HepG2 (cell line): ENCODE measurements around the gene RBCK1. TPM values are rescaled to one million over a fixed set of nuclear protein-coding genes. Genes with fewer than 3 reads are reported as not detected.

Experiments used
- BRD4 ChIP-seq: sonication (generic); formaldehyde crosslinking; IDR thresholded peaks from 2 replicates; pipeline ENCODE4 v1.4.0; 2020; ENCODE audit warnings: missing genetic modification reagents
- CBX2 ChIP-seq, 2 experiments: fragments of 200-600 bp in 1 of 2; sonication (generic); formaldehyde crosslinking in 1 of 2; IDR thresholded peaks; 2 replicates each; pipeline versions ENCODE4 v1.7.0 to v1.8.1; 2018 to 2022; ENCODE audit warnings: low read depth in 2 of 2, low read length in 1 of 2, mild to moderate bottlenecking in 1 of 2, missing genetic modification reagents in 1 of 2
- CBX5 ChIP-seq: sonication (generic); formaldehyde crosslinking; IDR thresholded peaks from 2 replicates; pipeline ENCODE4 v1.4.0; 2020; ENCODE audit warnings: missing genetic modification reagents, borderline replicate concordance
- HNF4G ChIP-seq, 2 experiments: sonication (generic) in 1 of 2; formaldehyde crosslinking in 1 of 2; IDR thresholded peaks; 2 replicates each; pipeline versions ENCODE4 v1.4.0 to v1.6.1; 2011 to 2020; ENCODE audit warnings: borderline replicate concordance in 2 of 2, low read depth in 2 of 2, mild to moderate bottlenecking in 2 of 2, low read length in 1 of 2, missing genetic modification reagents in 1 of 2, moderate library complexity in 1 of 2
- KLF16 ChIP-seq, 2 experiments: sonication (generic) in 1 of 2; formaldehyde crosslinking in 1 of 2; IDR thresholded peaks; 2 replicates each; pipeline versions ENCODE4 v1.6.1 to v1.8.0; 2016 to 2023; ENCODE audit warnings: missing genetic modification reagents in 2 of 2, missing compliant biosample characterization in 1 of 2
- NBN ChIP-seq: fragments of 450-650 bp; conservative IDR thresholded peaks from 2 replicates; pipeline ENCODE4 v1.6.1; 2017
- RCOR2 ChIP-seq: IDR thresholded peaks from 2 replicates; pipeline ENCODE4 v1.6.1; 2016; ENCODE audit warnings: missing biosample characterization, missing genetic modification reagents
- REPIN1 ChIP-seq: sonication (generic); formaldehyde crosslinking; IDR thresholded peaks from 2 replicates; pipeline ENCODE4 v1.8.0; 2022; ENCODE audit warnings: missing genetic modification reagents, low read depth, mild to moderate bottlenecking, borderline replicate concordance
- ZNF737 ChIP-seq: sonication (generic); formaldehyde crosslinking; IDR thresholded peaks from 2 replicates; pipeline ENCODE4 v1.5.0; 2020; ENCODE audit warnings: missing genetic modification reagents, mild to moderate bottlenecking, borderline replicate concordance
- ZNF746 ChIP-seq: sonication (generic); formaldehyde crosslinking; IDR thresholded peaks from 2 replicates; pipeline ENCODE4 v1.8.0; 2022; ENCODE audit warnings: mild to moderate bottlenecking, missing genetic modification reagents
- polyA plus RNA-seq, 8 experiments: library from polyadenylated mRNA; depleted of rRNA in 3 of 8; stranded (reverse) in 7 of 8; unstranded in 1 of 8; fragments of >200 nt; fragmentation: Illumina TruSeq in 4 of 8; extraction: Trizol in 4 of 8; gene quantifications; 2 replicates each; pipeline versions ENCODE4 v1.2.1 to v1.2.3, GENCODE V29; 2011 to 2016; ENCODE audit warnings: low read depth in 4 of 8, missing spikeins in 1 of 8, mixed read lengths in 1 of 8; ENCODE audit not compliant: insufficient read depth in 1 of 8
- total RNA-seq, 5 experiments: library from RNA; depleted of rRNA; stranded (reverse); fragments of >200 nt; fragmentation: Illumina TruSeq; extraction: Trizol; gene quantifications; 2 replicates each; pipeline ENCODE4 v1.2.3, GENCODE V29; 2016; ENCODE audit warnings: low read depth in 1 of 5
- TF ChIP-seq, protein P1 (sequence below): sonication (generic); formaldehyde crosslinking; IDR thresholded peaks from 2 replicates; pipeline ENCODE4 v1.4.0; 2020; ENCODE audit warnings: mild to moderate bottlenecking, missing genetic modification reagents
- TF ChIP-seq, protein P2 (sequence below): IDR thresholded peaks from 2 replicates; pipeline ENCODE4 v1.6.1; 2016

RBCK1 gene
- total and polyA plus RNA-seq, 2 of the 13 experiments (the other 11 are each of a cell fraction or from before 2014, with no cell fraction given): 149 to 215 TPM

DNA sequence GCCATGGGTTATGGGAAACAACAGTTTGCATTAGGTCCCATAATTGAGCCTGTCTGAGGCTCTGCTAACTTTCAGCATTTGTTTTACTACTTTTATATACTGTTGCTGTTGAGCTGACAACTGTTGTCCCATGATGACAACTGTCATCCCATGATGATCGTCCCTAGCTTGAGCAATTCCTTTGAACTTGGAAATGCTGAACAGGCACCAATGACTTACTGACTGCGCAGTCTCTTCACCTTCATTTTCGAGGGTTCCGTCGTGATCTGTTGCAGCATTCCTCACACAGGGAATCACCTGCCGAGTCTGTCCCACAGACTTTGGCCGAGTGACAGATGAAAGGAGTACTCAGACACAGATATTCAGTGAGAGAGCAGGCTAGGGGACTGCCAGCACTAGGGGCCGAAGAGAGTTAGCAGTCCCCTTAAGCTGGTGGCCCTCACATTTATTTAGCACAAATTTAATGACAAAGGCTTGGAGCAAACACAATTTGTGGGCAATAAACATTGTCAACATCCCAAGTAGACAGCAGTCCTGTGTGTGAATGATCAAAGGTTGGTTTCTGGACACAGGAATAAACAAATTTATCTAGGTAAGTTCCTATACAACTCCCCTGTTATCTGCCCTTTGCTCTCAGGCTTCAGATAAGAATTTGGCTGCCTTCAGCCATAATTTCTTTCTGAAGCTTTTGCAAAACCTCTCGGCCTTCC is 64.2 kb downstream of the RBCK1 start (continued):
- no peak for TF ChIP-seq NBN
- TF ChIP-seq REPIN1 (CRISPR knock-in tag): peak; percentile 40; the same call in 1 of the 2 replicates
- TF ChIP-seq HNF4G (IDR thresholded peaks at IDR 0.05; ENCODE audit: borderline replicate concordance, low read depth, low read length): peak; percentile 76
- TF ChIP-seq HNF4G (CRISPR knock-in tag; IDR thresholded peaks at IDR 0.05; ENCODE audit: borderline replicate concordance, low read depth): no peak
- TF ChIP-seq, protein P1, sequence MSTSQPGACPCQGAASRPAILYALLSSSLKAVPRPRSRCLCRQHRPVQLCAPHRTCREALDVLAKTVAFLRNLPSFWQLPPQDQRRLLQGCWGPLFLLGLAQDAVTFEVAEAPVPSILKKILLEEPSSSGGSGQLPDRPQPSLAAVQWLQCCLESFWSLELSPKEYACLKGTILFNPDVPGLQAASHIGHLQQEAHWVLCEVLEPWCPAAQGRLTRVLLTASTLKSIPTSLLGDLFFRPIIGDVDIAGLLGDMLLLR (CRISPR knock-in tag): no peak
- TF ChIP-seq ZNF746 (CRISPR knock-in tag): peak; percentile 34; the same call in 1 of the 2 replicates
- TF ChIP-seq, protein P2, sequence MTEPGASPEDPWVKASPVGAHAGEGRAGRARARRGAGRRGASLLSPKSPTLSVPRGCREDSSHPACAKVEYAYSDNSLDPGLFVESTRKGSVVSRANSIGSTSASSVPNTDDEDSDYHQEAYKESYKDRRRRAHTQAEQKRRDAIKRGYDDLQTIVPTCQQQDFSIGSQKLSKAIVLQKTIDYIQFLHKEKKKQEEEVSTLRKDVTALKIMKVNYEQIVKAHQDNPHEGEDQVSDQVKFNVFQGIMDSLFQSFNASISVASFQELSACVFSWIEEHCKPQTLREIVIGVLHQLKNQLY: peak; percentile 53; the same call in 1 of the 2 replicates
- peak; percentile 51; the same call in 1 of the 2 replicates for TF ChIP-seq RCOR2 (CRISPR knock-in tag)
- TF ChIP-seq ZNF737 (CRISPR knock-in tag): peak; percentile 91; the same call in 1 of the 2 replicates
- TF ChIP-seq CBX2 (IDR thresholded peaks at IDR 0.05; ENCODE audit: low read depth, low read length): no peak
- TF ChIP-seq CBX2 (CRISPR knock-in tag; IDR thresholded peaks at IDR 0.05; ENCODE audit: low read depth): no peak
- TF ChIP-seq CBX5 (CRISPR knock-in tag): peak; percentile 42; the same call in 1 of the 2 replicates
- no peak for TF ChIP-seq KLF16 (CRISPR knock-in tag; IDR thresholded peaks at IDR 0.05)
- TF ChIP-seq BRD4 (CRISPR knock-in tag): 0 out of 2 replicates have a peak, but pooled peaks have one; percentile 35
